ENCODE results near the gene PRTFDC1. TPM values are rescaled to one million over a fixed set of nuclear protein-coding genes. Genes with fewer than 3 reads are reported as not detected.

Gene PRTFDC1
- total RNA-seq, 8 experiments from 2014 or later = 5.6 to 31.3 (median 10.1) TPM

GRCh38 chr10:24947304-24948097 is 4.9 kb downstream of the PRTFDC1 start:
- WGBS, 10 experiments = 39 to 100% (median 86%) methylated on average over 1 to 4 of the region's 4 CpGs
- Histone ChIP-seq H3K4me1 (replicated peaks in 1 of 2) (peaks cover 21 to 23% of the 10 kb centered on the region in 2 donors), H3K27ac (no peak overlapping the region), H3K4me3 (no peak overlapping the region)
- no peak for ATAC-seq (replicated peaks in 6 of 8)
- in situ Hi-C loops (cut with MboI; ENCODE audit: low pct_unique_long_range_greater_than_20kb in 2 of 9, low sequenced_read_pairs in 9 of 9, unreplicated experiment in 9 of 9) = no loop called here

GRCh38 chr10:24944512-24945255 is 7.7 kb downstream of the PRTFDC1 start:
- H3K4me1 ChIP-seq (replicated peaks in 1 of 2) = no peaks in the 10 kb centered on the region
- no peak overlapping the region for H3K4me3 ChIP-seq
- in situ Hi-C loops (cut with MboI; ENCODE audit: low pct_unique_long_range_greater_than_20kb in 2 of 9, low sequenced_read_pairs in 9 of 9, unreplicated experiment in 9 of 9) = no loop called here
- WGBS, 10 experiments = 62 to 100% (median 84%) methylated on average over 1 to 9 of the region's 11 CpGs
- ATAC-seq (replicated peaks in 6 of 8) = peak in 2 of 8 experiments; percentile 60 to 74
- H3K27ac ChIP-seq = no peak overlapping the region

GRCh38 chr10:24938525-24938924 is 13.9 kb downstream of the PRTFDC1 start:
- H3K27ac ChIP-seq = no peak overlapping the region
- in situ Hi-C loops (cut with MboI; ENCODE audit: low pct_unique_long_range_greater_than_20kb in 2 of 9, low sequenced_read_pairs in 9 of 9, unreplicated experiment in 9 of 9) = no loop called here
- WGBS, 10 experiments = 79 to 100% (median 100%) methylated on average over 1 to 2 of the region's 2 CpGs; no CpG with 5 or more reads in 4 of the 10 experiments

DNA sequence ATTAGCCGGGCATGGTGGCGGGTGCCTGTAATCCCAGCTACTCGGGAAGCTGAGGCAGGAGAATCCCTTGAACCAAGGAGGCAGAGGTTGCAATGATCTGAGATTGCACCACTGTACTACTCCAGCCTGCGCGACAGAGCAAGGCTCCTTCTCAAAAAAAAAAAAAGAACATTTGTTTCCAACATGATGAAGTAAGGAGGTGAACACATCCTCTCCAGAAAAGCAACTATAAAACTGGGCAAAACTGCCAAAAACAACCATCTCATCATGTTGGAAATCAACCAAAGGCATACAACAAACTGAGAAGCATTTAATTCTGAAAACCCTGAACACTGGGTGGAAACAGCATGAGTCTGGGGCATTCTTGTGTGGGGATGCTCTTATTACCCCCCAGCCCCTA is 14.3 kb downstream of the PRTFDC1 start:
- no peaks in the 10 kb centered on the region for H3K4me1 ChIP-seq (replicated peaks in 1 of 2)
- ATAC-seq (replicated peaks in 6 of 8) = no peak
- H3K4me3 ChIP-seq = no peak overlapping the region
- H3K27ac ChIP-seq = no peak overlapping the region
- 92 to 100% (median 100%) methylated on average over 1 to 5 of the region's 5 CpGs; no CpG with 5 or more reads in 5 of the 10 experiments for WGBS, 10 experiments
- in situ Hi-C loops (cut with MboI; ENCODE audit: low pct_unique_long_range_greater_than_20kb in 2 of 9, low sequenced_read_pairs in 9 of 9, unreplicated experiment in 9 of 9) = no loop called here

More at GRCh38 chr10:24938525-24938924, 13.9 kb downstream of the PRTFDC1 start:
- ATAC-seq (replicated peaks in 6 of 8) = no peak
- Histone ChIP-seq H3K4me1 (replicated peaks in 1 of 2) (no peaks in the 10 kb centered on the region), H3K4me3 (no peak overlapping the region)

GRCh38 chr10:24935504-24936292 is 16.7 kb downstream of the PRTFDC1 start:
- H3K27ac ChIP-seq = no peak overlapping the region
- H3K4me3 ChIP-seq = no peak overlapping the region
- in situ Hi-C loops (cut with MboI; ENCODE audit: low pct_unique_long_range_greater_than_20kb in 2 of 9, low sequenced_read_pairs in 9 of 9, unreplicated experiment in 9 of 9) = no loop called here
- ATAC-seq (replicated peaks in 6 of 8) = no peak
- WGBS, 10 experiments = 41 to 100% (median 83%) methylated on average over 1 to 7 of the region's 8 CpGs
- H3K4me1 ChIP-seq (replicated peaks in 1 of 2) = no peaks in the 10 kb centered on the region

DNA sequence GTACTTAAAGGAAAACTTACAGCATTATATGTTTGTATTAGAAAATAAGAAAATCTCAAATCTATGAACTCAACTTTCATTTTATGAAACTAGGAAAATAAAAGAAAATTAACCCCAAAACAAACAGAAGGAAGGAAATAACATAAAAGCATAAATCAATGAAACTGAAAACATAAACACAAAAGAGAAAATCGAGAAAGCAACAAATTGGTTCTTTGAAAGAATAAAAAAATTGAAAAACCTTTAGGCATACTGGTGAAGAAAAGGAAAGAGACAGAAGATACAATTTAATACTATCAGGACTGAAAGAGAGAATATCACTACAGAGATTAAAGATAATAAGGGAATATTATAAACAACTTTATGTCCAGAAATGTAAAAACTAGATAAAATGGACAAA is 21.2 kb downstream of the PRTFDC1 start:
- Histone ChIP-seq H3K4me1 (replicated peaks in 1 of 2) (peaks cover 6 to 10% of the 10 kb centered on the region in 2 donors), H3K27ac (no peak overlapping the region), H3K4me3 (no peak overlapping the region)
- 70 to 100% (median 89%) methylated on average over 1 of the region's 1 CpG for WGBS, 10 experiments
- in situ Hi-C loops (cut with MboI; ENCODE audit: low pct_unique_long_range_greater_than_20kb in 2 of 9, low sequenced_read_pairs in 9 of 9, unreplicated experiment in 9 of 9) = no loop called here
- ATAC-seq (replicated peaks in 6 of 8) = no peak

GRCh38 chr10:24930427-24930826 is 22.0 kb downstream of the PRTFDC1 start:
- Histone ChIP-seq H3K4me1 (replicated peaks in 1 of 2) (peaks cover 6 to 10% of the 10 kb centered on the region in 2 donors), H3K4me3 (no peak overlapping the region), H3K27ac (no peak overlapping the region)
- in situ Hi-C loops (cut with MboI; ENCODE audit: low pct_unique_long_range_greater_than_20kb in 2 of 9, low sequenced_read_pairs in 9 of 9, unreplicated experiment in 9 of 9) = no loop called here
- peak in 2 of 8 experiments; percentile 30 to 47 for ATAC-seq (replicated peaks in 6 of 8)
- 80 to 100% (median 100%) methylated on average over 1 to 2 of the region's 2 CpGs; no CpG with 5 or more reads in 1 of the 10 experiments for WGBS, 10 experiments

DNA sequence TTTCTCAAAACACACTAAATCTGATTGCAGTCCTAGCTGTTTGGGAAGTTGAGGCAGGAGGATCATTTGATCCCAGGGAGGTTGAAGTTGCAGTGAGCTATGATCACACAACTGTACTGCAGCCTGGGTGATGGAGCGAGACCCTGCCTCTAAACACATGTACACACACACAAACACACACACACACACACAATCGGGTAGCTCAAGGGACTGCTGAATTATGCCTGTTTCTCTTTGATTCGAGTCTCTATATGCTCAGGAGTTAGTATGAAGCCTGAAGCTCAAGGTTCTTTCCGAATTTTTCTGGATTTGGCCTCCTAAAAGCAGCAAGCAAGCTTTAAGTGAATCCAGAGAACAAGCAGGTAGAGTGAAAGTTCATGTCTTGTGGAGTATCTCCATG is 22.5 kb downstream of the PRTFDC1 start:
- ATAC-seq (replicated peaks in 6 of 8) = no peak
- in situ Hi-C loops (cut with MboI; ENCODE audit: low pct_unique_long_range_greater_than_20kb in 2 of 9, low sequenced_read_pairs in 9 of 9, unreplicated experiment in 9 of 9) = no loop called here
- 43 to 100% (median 81%) methylated on average over 1 to 3 of the region's 4 CpGs; no CpG with 5 or more reads in 1 of the 10 experiments for whole genome bisulfite sequencing, 10 experiments
- no peak overlapping the region for H3K27ac ChIP-seq
- H3K4me3 ChIP-seq = no peak overlapping the region
- H3K4me1 ChIP-seq (replicated peaks in 1 of 2) = peaks cover 6 to 10% of the 10 kb centered on the region in 2 donors

GRCh38 chr10:24929056-24929544 is 23.3 kb downstream of the PRTFDC1 start:
- peaks cover 6 to 10% of the 10 kb centered on the region in 2 donors for H3K4me1 ChIP-seq (replicated peaks in 1 of 2)
- ATAC-seq (replicated peaks in 6 of 8) = peak in 1 of 8 experiments; percentile 26
- WGBS, 10 experiments = 21 to 94% (median 65%) methylated on average over 1 to 4 of the region's 4 CpGs; no CpG with 5 or more reads in 3 of the 10 experiments
- in situ Hi-C loops (cut with MboI; ENCODE audit: low pct_unique_long_range_greater_than_20kb in 2 of 9, low sequenced_read_pairs in 9 of 9, unreplicated experiment in 9 of 9) = no loop called here
- no peak overlapping the region for H3K27ac ChIP-seq
- no peak overlapping the region for H3K4me3 ChIP-seq

- in situ Hi-C loops (cut with MboI; ENCODE audit: low pct_unique_long_range_greater_than_20kb in 2 of 9, low sequenced_read_pairs in 9 of 9, unreplicated experiment in 9 of 9) = no loop called here
Observed at GRCh38 chr10:24928163-24928562, 24.2 kb downstream of the PRTFDC1 start.

DNA sequence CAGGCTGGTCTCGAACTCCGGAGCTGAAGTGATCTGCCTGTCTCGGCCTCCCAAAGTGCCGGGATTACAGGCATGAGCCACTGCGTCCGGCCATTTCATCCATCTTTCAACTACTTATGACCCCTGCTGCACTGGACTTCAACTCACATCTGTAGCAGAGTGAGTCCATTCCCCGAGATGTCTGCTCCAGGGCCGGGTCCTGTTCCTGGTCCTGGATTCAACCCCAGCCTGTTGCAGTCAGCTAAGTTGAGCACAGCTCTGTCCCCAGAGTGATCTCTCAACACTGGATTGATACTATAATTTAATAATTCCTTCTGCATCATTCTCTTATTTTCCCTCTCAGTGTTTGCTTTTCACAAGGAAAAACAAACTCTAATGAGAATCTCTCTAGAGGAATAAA is 25.8 kb downstream of the PRTFDC1 start:
- Histone ChIP-seq H3K27ac (no peak overlapping the region), H3K4me3 (no peak overlapping the region), H3K4me1 (replicated peaks in 1 of 2) (peaks cover 9 to 13% of the 10 kb centered on the region in 2 donors)
- in situ Hi-C loops (cut with MboI; ENCODE audit: low pct_unique_long_range_greater_than_20kb in 2 of 9, low sequenced_read_pairs in 9 of 9, unreplicated experiment in 9 of 9) = no loop called here
- ATAC-seq (replicated peaks in 6 of 8) = peak in 1 of 8 experiments; percentile 25
- WGBS, 10 experiments = 60 to 100% (median 80%) methylated on average over 1 to 6 of the region's 8 CpGs; no CpG with 5 or more reads in 5 of the 10 experiments

More at GRCh38 chr10:24928163-24928562, 24.2 kb downstream of the PRTFDC1 start:
- WGBS, 10 experiments = 40 to 100% (median 100%) methylated on average over 1 to 2 of the region's 3 CpGs; no CpG with 5 or more reads in 5 of the 10 experiments
- Histone ChIP-seq H3K4me1 (replicated peaks in 1 of 2) (peaks cover 6 to 10% of the 10 kb centered on the region in 2 donors), H3K27ac (no peak overlapping the region), H3K4me3 (no peak overlapping the region)
- no peak for ATAC-seq (replicated peaks in 6 of 8)

DNA sequence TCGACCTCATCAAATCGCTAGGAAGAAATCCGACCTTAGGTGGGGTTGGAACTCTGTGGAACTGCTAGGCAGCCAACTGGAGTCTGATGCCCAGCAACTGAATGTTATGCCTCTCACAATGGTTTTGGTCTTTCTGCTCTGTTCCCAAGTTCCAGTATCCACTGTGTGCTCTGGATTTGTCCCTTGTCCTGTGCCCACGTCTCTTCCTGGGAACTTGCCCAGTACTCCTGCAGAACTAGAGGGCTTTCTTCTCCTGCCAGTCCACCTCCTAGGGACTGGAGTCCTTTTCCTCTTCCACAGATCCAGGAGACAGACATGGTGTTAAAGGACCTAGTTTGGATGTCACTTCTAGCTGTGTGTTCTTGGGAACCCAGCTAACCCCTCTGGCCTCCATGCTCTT is 26.6 kb downstream of the PRTFDC1 start:
- no peak for ATAC-seq (replicated peaks in 6 of 8)
- Histone ChIP-seq H3K4me1 (replicated peaks in 1 of 2) (peaks cover 11 to 15% of the 10 kb centered on the region in 2 donors), H3K4me3 (no peak overlapping the region), H3K27ac (no peak overlapping the region)
- WGBS, 10 experiments = 60 to 100% (median 95%) methylated on average over 1 to 4 of the region's 4 CpGs; no CpG with 5 or more reads in 5 of the 10 experiments
- in situ Hi-C loops (cut with MboI; ENCODE audit: low pct_unique_long_range_greater_than_20kb in 2 of 9, low sequenced_read_pairs in 9 of 9, unreplicated experiment in 9 of 9) = no loop called here

All from motor neuron (in vitro differentiated cells).